Measurements from ENCODE around the gene PARD3B.

Gene PARD3B

GRCh38 chr2:205556357-205556756 lies 1011.1 kb downstream of the PARD3B start:
- DNase-seq, result no peak

- no peak for DNase-seq
Measured at GRCh38 chr2:205556841-205557539, 1011.7 kb downstream of the PARD3B start.

GRCh38 chr2:205557873-205558272 lies 1012.6 kb downstream of the PARD3B start:
- no peak for DNase-seq

GRCh38 chr2:205561441-205561840 lies 1016.2 kb downstream of the PARD3B start:
- DNase-seq, result no peak

GRCh38 chr2:205563646-205564045 lies 1018.4 kb downstream of the PARD3B start:
- no peak for DNase-seq

GRCh38 chr2:205564346-205565141 lies 1019.3 kb downstream of the PARD3B start:
- DNase-seq, result no peak

- DNase-seq, result no peak
Measured at GRCh38 chr2:205565142-205565522, 1019.9 kb downstream of the PARD3B start.

- no peak for DNase-seq
Measured at GRCh38 chr2:205566606-205567168, 1021.4 kb downstream of the PARD3B start.

- no peak for DNase-seq
Measured at GRCh38 chr2:205568620-205569019, 1023.3 kb downstream of the PARD3B start.

GRCh38 chr2:205570648-205571047 lies 1025.4 kb downstream of the PARD3B start:
- DNase-seq, result no peak

- DNase-seq, result no peak
Measured at GRCh38 chr2:205571360-205571959, 1026.2 kb downstream of the PARD3B start.

GRCh38 chr2:205574001-205574400 lies 1028.7 kb downstream of the PARD3B start:
- no peak for DNase-seq

- DNase-seq, result no peak
Measured at GRCh38 chr2:205579335-205579734, 1034.1 kb downstream of the PARD3B start.

GRCh38 chr2:205580212-205580987 lies 1035.1 kb downstream of the PARD3B start:
- DNase-seq, result no peak

- DNase-seq, result no peak
Measured at GRCh38 chr2:205582366-205582765, 1037.1 kb downstream of the PARD3B start.

- DNase-seq, result no peak
Measured at GRCh38 chr2:205585449-205586383, 1040.4 kb downstream of the PARD3B start.

- DNase-seq, result no peak
Measured at GRCh38 chr2:205586626-205587025, 1041.4 kb downstream of the PARD3B start.

- DNase-seq, result no peak
Measured at GRCh38 chr2:205589479-205589878, 1044.2 kb downstream of the PARD3B start.

GRCh38 chr2:205590759-205591158 lies 1045.5 kb downstream of the PARD3B start:
- DNase-seq, result no peak

GRCh38 chr2:205593891-205594290 lies 1048.6 kb downstream of the PARD3B start:
- DNase-seq, result no peak

- DNase-seq, result no peak
Measured at GRCh38 chr2:205596581-205596980, 1051.3 kb downstream of the PARD3B start.

Data from bone marrow (tissue), 2 donors.